ENCODE data around the gene PARP16.
A peak's percentile ranks its signal among the peaks of the same experiment; 100 is the strongest.

The PARP16 gene

DNA sequence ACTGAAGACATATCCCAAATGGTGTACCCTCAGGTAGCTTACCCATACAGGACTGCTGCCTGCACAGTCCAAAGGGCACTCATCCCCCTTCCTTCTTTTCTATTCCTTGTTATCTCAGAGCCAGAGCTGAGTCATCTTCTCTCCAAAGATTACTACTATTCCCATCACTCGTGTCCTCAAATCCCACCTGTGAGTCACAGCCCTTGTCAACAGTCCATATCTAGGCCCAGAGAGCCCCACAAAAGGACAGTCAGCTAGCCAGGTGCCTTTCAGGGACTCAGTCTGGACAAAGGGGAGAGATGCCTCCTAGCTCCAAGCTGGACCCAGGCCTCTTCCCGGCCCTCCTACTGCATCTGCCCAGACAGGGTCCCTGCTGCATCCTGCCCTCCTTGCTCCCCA, 11.0 kb downstream of the PARP16 start (continued):
- TF ChIP-seq MYNN (tag by site-specific recombination; IDR thresholded peaks at IDR 0.05; ENCODE audit: borderline replicate concordance) (no peak), SCRT2 (tag by site-specific recombination; IDR thresholded peaks at IDR 0.05) (peak; percentile 40), ZNF132 (tag by site-specific recombination; IDR thresholded peaks at IDR 0.05; ENCODE audit: borderline replicate concordance) (no peak), ZNF658 (tag by site-specific recombination; IDR thresholded peaks at IDR 0.05) (no peak), KLF8 (tag by site-specific recombination; IDR thresholded peaks at IDR 0.05) (no peak), ZNF2 (tag by site-specific recombination; IDR thresholded peaks at IDR 0.05) (no peak), ZBTB17 (tag by site-specific recombination; IDR thresholded peaks at IDR 0.05) (no peak), ZNF623 (tag by site-specific recombination; IDR thresholded peaks at IDR 0.05) (no peak), ZFHX2 (tag by site-specific recombination; conservative IDR thresholded peaks at IDR 0.05) (no peak), ZNF112 (tag by site-specific recombination; IDR thresholded peaks at IDR 0.05) (no peak), GLI2 (tag by site-specific recombination; IDR thresholded peaks at IDR 0.05; ENCODE audit: borderline replicate concordance, low read depth) (no peak), ZNF701 (tag by site-specific recombination; IDR thresholded peaks at IDR 0.05) (no peak), ZNF239 (tag by site-specific recombination; IDR thresholded peaks at IDR 0.05) (no peak), ZBTB7A (tag by site-specific recombination; IDR thresholded peaks at IDR 0.05; ENCODE audit: low read depth) (no peak), ZNF529 (tag by site-specific recombination; IDR thresholded peaks at IDR 0.05; ENCODE audit: insufficient replicate concordance) (no peak), ZIC2 (tag by site-specific recombination; IDR thresholded peaks at IDR 0.05) (no peak), ZNF292 (tag by site-specific recombination; IDR thresholded peaks at IDR 0.05; ENCODE audit: borderline replicate concordance, low read depth) (no peak), YY2 (tag by site-specific recombination; IDR thresholded peaks at IDR 0.05) (no peak), ZNF791 (tag by site-specific recombination; IDR thresholded peaks at IDR 0.05) (no peak), ZNF548 (tag by site-specific recombination; IDR thresholded peaks at IDR 0.05) (no peak), SP3 (tag by site-specific recombination; IDR thresholded peaks at IDR 0.05) (no peak), ZNF155 (tag by site-specific recombination; IDR thresholded peaks at IDR 0.05) (no peak), ZNF785 (tag by site-specific recombination; IDR thresholded peaks at IDR 0.05) (no peak), ZNF311 (tag by site-specific recombination; IDR thresholded peaks at IDR 0.05; ENCODE audit: borderline replicate concordance) (no peak), ZNF473 (tag by site-specific recombination; IDR thresholded peaks at IDR 0.05) (no peak), ZNF16 (tag by site-specific recombination; IDR thresholded peaks at IDR 0.05; ENCODE audit: low read depth) (no peak), ZNF394 (tag by site-specific recombination; IDR thresholded peaks at IDR 0.05; ENCODE audit: borderline replicate concordance) (0 out of 2 replicates have a peak, but pooled peaks have one; percentile 19), ZNF302 (tag by site-specific recombination; IDR thresholded peaks at IDR 0.05; ENCODE audit: low read depth) (no peak), ZNF654 (tag by site-specific recombination; IDR thresholded peaks at IDR 0.05; ENCODE audit: low read depth) (no peak), ZNF335 (tag by site-specific recombination; conservative IDR thresholded peaks at IDR 0.05) (peak; percentile 41), ZNF26 (tag by site-specific recombination; IDR thresholded peaks at IDR 0.05) (no peak)
- TF ChIP-seq, protein P1, sequence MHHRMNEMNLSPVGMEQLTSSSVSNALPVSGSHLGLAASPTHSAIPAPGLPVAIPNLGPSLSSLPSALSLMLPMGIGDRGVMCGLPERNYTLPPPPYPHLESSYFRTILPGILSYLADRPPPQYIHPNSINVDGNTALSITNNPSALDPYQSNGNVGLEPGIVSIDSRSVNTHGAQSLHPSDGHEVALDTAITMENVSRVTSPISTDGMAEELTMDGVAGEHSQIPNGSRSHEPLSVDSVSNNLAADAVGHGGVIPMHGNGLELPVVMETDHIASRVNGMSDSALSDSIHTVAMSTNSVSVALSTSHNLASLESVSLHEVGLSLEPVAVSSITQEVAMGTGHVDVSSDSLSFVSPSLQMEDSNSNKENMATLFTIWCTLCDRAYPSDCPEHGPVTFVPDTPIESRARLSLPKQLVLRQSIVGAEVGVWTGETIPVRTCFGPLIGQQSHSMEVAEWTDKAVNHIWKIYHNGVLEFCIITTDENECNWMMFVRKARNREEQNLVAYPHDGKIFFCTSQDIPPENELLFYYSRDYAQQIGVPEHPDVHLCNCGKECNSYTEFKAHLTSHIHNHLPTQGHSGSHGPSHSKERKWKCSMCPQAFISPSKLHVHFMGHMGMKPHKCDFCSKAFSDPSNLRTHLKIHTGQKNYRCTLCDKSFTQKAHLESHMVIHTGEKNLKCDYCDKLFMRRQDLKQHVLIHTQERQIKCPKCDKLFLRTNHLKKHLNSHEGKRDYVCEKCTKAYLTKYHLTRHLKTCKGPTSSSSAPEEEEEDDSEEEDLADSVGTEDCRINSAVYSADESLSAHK (tag by site-specific recombination; IDR thresholded peaks at IDR 0.05) = no peak
- TF ChIP-seq, protein P2, sequence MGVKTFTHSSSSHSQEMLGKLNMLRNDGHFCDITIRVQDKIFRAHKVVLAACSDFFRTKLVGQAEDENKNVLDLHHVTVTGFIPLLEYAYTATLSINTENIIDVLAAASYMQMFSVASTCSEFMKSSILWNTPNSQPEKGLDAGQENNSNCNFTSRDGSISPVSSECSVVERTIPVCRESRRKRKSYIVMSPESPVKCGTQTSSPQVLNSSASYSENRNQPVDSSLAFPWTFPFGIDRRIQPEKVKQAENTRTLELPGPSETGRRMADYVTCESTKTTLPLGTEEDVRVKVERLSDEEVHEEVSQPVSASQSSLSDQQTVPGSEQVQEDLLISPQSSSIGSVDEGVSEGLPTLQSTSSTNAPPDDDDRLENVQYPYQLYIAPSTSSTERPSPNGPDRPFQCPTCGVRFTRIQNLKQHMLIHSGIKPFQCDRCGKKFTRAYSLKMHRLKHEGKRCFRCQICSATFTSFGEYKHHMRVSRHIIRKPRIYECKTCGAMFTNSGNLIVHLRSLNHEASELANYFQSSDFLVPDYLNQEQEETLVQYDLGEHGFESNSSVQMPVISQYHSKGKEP (tag by site-specific recombination; IDR thresholded peaks at IDR 0.05) = no peak
- TF ChIP-seq, protein P3, sequence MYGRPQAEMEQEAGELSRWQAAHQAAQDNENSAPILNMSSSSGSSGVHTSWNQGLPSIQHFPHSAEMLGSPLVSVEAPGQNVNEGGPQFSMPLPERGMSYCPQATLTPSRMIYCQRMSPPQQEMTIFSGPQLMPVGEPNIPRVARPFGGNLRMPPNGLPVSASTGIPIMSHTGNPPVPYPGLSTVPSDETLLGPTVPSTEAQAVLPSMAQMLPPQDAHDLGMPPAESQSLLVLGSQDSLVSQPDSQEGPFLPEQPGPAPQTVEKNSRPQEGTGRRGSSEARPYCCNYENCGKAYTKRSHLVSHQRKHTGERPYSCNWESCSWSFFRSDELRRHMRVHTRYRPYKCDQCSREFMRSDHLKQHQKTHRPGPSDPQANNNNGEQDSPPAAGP (tag by site-specific recombination; IDR thresholded peaks at IDR 0.05) = no peak
- TF ChIP-seq, protein P4, sequence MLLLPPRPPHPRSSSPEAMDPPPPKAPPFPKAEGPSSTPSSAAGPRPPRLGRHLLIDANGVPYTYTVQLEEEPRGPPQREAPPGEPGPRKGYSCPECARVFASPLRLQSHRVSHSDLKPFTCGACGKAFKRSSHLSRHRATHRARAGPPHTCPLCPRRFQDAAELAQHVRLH (tag by site-specific recombination; IDR thresholded peaks at IDR 0.05) = no peak
